MM.1S (cell line): ENCODE results near the gene ERC2.

Experiments used
- DNase-seq: peaks from one replicate; pipeline ENCODE4 v3.0.0-alpha.2; 2015
- H2AFZ ChIP-seq: fragments of 300-600 bp; sonication (generic); 2 replicates; pipeline ENCODE4 v1.6.0; 2016; ENCODE audit warnings: antibody characterized with exemption, low read length
- H3F3A ChIP-seq: fragments of 300-600 bp; sonication (generic); 2 replicates; pipeline ENCODE4 v1.6.1; 2016; ENCODE audit warnings: mild to moderate bottlenecking, antibody characterized with exemption, low read length, moderate library complexity, mixed read lengths; ENCODE audit not compliant: insufficient read depth
- H3K27ac ChIP-seq: fragments of 300-600 bp; sonication (generic); 2 replicates; pipeline ENCODE4 v1.5.1; 2016; ENCODE audit warnings: mild to moderate bottlenecking, low read length
- H3K27me3 ChIP-seq: fragments of 300-600 bp; sonication (generic); replicated peaks from 2 replicates; pipeline ENCODE4 v1.6.0; 2016; ENCODE audit warnings: low read length; ENCODE audit not compliant: insufficient read depth
- H3K36me3 ChIP-seq: fragments of 300-600 bp; sonication (generic); replicated peaks from 2 replicates; pipeline ENCODE4 v1.6.1; 2016; ENCODE audit warnings: mild to moderate bottlenecking, low read length, mixed read lengths; ENCODE audit not compliant: insufficient read depth
- H3K4me1 ChIP-seq: fragments of 300-600 bp; sonication (generic); 2 replicates; pipeline ENCODE4 v1.6.1; 2016; ENCODE audit warnings: low read length, mixed read lengths
- H3K4me2 ChIP-seq: fragments of 300-600 bp; sonication (generic); 2 replicates; pipeline ENCODE4 v1.6.0; 2016; ENCODE audit warnings: low read depth, low read length
- H3K4me3 ChIP-seq: fragments of 300-600 bp; sonication (generic); 2 replicates; pipeline ENCODE4 v1.5.1; 2016; ENCODE audit warnings: low read length, mixed read lengths
- H3K79me2 ChIP-seq: fragments of 300-600 bp; sonication (generic); 2 replicates; pipeline ENCODE4 v1.6.1; 2016; ENCODE audit warnings: mixed run types, low read length, mixed read lengths
- H3K9ac ChIP-seq: fragments of 300-600 bp; sonication (generic); 2 replicates; pipeline ENCODE4 v1.6.1; 2016; ENCODE audit warnings: low read length, mixed read lengths
- H3K9me2 ChIP-seq: fragments of 300-600 bp; sonication (generic); replicated peaks from 2 replicates; pipeline ENCODE4 v1.6.1; 2016; ENCODE audit warnings: mild to moderate bottlenecking, low read length, mixed read lengths; ENCODE audit not compliant: insufficient read depth
- H3K9me3 ChIP-seq: fragments of 300-600 bp; sonication (generic); replicated peaks from 2 replicates; pipeline ENCODE4 v1.6.1; 2016; ENCODE audit warnings: mild to moderate bottlenecking, low read length, mixed read lengths; ENCODE audit not compliant: insufficient read depth
- H4K20me1 ChIP-seq: fragments of 300-600 bp; sonication (generic); 2 replicates; pipeline ENCODE4 v1.6.1; 2016; ENCODE audit warnings: mild to moderate bottlenecking, low read length, moderate library complexity, mixed read lengths; ENCODE audit not compliant: insufficient read depth
- CTCF ChIP-seq: fragments of 300-600 bp; sonication (generic); IDR thresholded peaks from 2 replicates; pipeline ENCODE4 v1.5.1; 2016; ENCODE audit warnings: antibody characterized with exemption, low read length, mixed read lengths
- EZH2 ChIP-seq: fragments of 300-600 bp; sonication (generic); optimal IDR thresholded peaks from 2 replicates; pipeline ENCODE3; 2017; ENCODE audit warnings: low read depth, mild to moderate bottlenecking, antibody characterized with exemption, low read length, mixed read lengths
- EZH2phosphoT487 ChIP-seq: fragments of 300-600 bp; sonication (generic); IDR thresholded peaks from 2 replicates; pipeline ENCODE4 v1.6.1; 2018; ENCODE audit warnings: antibody characterized with exemption, low read length

ERC2 gene

GRCh38 chr3:55658270-55658669 is 810.0 kb downstream of the ERC2 start:
- no peak for DNase-seq
- TF ChIP-seq CTCF = no peak
- no peak for TF ChIP-seq EZH2phosphoT487
- no peak for TF ChIP-seq EZH2
- Histone ChIP-seq H3K27ac (peak overlapping the region; percentile 88), H4K20me1 (no peaks in the 10 kb centered on the region), H3K4me3 (no peak overlapping the region), H3K4me2 (peak overlapping the region; percentile 2; the same call in 1 of the 2 replicates), H3K9me3 (no peaks in the 10 kb centered on the region), H3K27me3 (no peaks in the 10 kb centered on the region), H3F3A (peaks cover 58% of the 10 kb centered on the region), H3K4me1 (peaks cover 76% of the 10 kb centered on the region), H3K36me3 (no peaks in the 10 kb centered on the region), H3K9me2 (no peaks in the 10 kb centered on the region), H3K9ac (no peak overlapping the region), H2AFZ (peak overlapping the region; percentile 67; the same call in 1 of the 2 replicates), H3K79me2 (no peaks in the 10 kb centered on the region)

- H3K27me3 ChIP-seq = no peaks in the 10 kb centered on the region
- H2AFZ ChIP-seq = no peak overlapping the region
- H3K79me2 ChIP-seq = no peaks in the 10 kb centered on the region
- H3K4me1 ChIP-seq = peaks cover 61% of the 10 kb centered on the region
- no peaks in the 10 kb centered on the region for H4K20me1 ChIP-seq
- H3K4me2 ChIP-seq = no peak overlapping the region
- H3K9me2 ChIP-seq = no peaks in the 10 kb centered on the region
- no peaks in the 10 kb centered on the region for H3K36me3 ChIP-seq
- no peaks in the 10 kb centered on the region for H3K9me3 ChIP-seq
- no peak overlapping the region for H3K9ac ChIP-seq
- H3F3A ChIP-seq = peaks cover 41% of the 10 kb centered on the region
- no peak overlapping the region for H3K4me3 ChIP-seq
- no peak for DNase-seq
- TF ChIP-seq EZH2phosphoT487 = no peak
- TF ChIP-seq CTCF = no peak
- no peak for TF ChIP-seq EZH2
- no peak overlapping the region for H3K27ac ChIP-seq
These were observed 812.7 kb downstream of the ERC2 start for GRCh38 chr3:55655544-55655943.

DNA sequence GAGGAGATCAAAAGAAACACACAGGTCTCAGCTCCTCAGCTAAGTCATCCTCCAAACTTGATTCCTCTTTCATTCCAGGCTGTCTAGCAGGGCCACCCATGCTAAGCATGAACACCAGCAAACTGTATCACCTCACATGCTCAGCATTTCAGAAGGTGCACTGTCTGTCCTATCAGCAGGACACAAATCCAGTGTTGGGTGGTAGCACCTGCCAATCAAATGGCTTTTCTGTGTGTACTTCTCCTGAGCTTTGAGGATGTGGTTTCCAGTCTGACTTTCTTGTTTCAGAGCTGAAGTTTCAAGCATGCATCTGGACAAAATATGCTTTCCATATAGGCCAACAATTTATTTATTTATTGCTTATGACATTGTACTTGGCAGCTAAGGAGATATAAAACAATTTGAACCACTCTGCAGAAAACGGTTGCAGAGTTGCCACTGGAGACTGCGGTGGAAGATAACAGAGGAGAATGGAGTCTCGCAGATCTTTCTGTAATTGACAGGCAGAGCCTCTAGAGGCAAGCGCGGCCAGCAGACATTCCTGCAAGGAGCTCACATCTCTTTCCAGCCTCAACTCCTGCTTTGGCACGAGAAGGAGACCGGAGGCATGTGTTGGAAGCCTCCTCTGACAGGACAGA is 814.0 kb downstream of the ERC2 start:
- Histone ChIP-seq H3K36me3 (no peaks in the 10 kb centered on the region), H3K9me3 (no peaks in the 10 kb centered on the region), H3K79me2 (no peaks in the 10 kb centered on the region), H4K20me1 (no peaks in the 10 kb centered on the region), H3K27me3 (no peaks in the 10 kb centered on the region), H3F3A (peaks cover 28% of the 10 kb centered on the region), H3K4me2 (peak overlapping the region; percentile 42), H3K4me1 (peaks cover 48% of the 10 kb centered on the region), H3K4me3 (peak overlapping the region; percentile 23; the same call in 1 of the 2 replicates), H2AFZ (no peak overlapping the region), H3K9ac (peak overlapping the region; percentile 23; the same call in 1 of the 2 replicates), H3K27ac (peak overlapping the region; percentile 62), H3K9me2 (no peaks in the 10 kb centered on the region)
- DNase-seq = peak; percentile 93
- no peak for TF ChIP-seq EZH2
- no peak for TF ChIP-seq EZH2phosphoT487
- TF ChIP-seq CTCF = peak; percentile 29
